CD4-positive, alpha-beta T cell treated with Interleukin-1 beta for 1 hour (primary cell): Measurements from ENCODE around the gene RHOB.
"Not testable (repeated sequence)": the region's sequence is repeated elsewhere in the genome, so short reads cannot be mapped to it uniquely, and the experiment has no call there.

ENCODE experiments used
- DNase-seq, 2 donors: peaks; one replicate each; pipeline ENCODE4 v3.0.0-alpha.2; 2020 to 2022

Gene RHOB

DNA sequence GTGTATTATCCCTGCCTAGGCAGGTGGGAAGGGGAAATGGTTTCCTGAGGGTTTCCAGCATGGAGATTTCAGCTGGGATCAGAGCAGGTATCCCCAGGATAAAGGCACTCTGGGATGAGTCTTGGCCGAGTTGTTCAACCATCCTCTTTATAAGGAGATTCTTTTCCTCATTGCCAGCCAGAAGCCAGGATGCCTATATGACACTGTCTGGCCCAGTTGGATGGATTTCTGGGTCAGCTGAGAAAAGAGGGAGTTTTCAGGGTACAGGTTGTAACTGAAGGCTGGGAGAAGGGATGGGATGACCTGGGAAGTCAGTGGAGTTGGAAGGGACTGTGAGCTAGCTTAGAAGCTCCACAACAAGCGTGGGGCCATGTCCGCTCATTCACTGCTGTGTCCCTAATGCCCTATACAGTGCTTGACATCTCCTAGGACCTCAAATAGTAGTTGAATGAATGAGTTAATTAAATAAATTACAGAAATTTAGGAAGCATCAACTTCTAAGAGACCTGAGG, 8.3 kb downstream of the RHOB start:
- DNase-seq, result no peak

- no peak for DNase-seq
These were observed 9.3 kb downstream of the RHOB start for GRCh38 chr2:20456116-20456571.

DNA sequence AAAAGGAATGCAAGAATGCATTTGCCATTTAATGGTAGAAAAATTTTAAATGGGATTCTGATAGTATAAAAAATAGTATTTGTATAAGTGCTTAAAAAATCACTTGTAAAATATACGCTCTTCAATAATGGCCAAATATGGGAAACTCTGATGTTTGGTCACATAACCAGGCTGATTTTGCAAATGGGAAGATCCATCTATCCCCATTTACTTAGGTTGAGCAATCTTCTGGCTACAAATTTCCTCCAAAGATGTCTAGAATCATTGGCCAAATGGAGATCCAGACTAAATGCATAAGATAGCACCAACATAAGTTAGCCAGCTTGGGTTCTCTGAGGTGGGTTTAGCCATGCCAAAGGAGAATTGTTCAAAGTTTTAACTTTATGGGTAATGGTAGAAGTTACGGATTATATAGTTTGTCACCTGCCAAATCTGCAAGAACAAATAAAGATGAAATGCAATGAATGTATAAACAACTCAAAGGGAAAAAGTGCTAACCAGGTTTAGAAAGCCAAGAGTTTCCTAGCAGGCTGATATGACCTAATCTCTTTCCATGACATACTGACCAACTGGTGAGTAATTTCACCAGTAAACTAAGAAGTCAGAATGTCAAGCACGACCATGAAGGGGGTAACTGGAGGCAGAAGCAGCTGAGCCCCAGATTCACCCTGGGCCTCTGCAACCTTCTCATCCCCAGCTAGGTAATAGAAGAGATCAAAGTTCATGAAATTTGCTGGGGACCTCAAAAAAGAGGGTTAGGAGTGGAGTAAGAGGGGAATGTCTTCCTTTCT, 10.0 kb downstream of the RHOB start:
- DNase-seq, result no peak

- no peak for DNase-seq
These were observed 11.1 kb downstream of the RHOB start for GRCh38 chr2:20457661-20458630.

GRCh38 chr2:20458737-20459484, 12.0 kb downstream of the RHOB start:
- DNase-seq, result not testable (repeated sequence)

- no peak for DNase-seq
These were observed 19.0 kb downstream of the RHOB start for GRCh38 chr2:20465716-20466394.

DNA sequence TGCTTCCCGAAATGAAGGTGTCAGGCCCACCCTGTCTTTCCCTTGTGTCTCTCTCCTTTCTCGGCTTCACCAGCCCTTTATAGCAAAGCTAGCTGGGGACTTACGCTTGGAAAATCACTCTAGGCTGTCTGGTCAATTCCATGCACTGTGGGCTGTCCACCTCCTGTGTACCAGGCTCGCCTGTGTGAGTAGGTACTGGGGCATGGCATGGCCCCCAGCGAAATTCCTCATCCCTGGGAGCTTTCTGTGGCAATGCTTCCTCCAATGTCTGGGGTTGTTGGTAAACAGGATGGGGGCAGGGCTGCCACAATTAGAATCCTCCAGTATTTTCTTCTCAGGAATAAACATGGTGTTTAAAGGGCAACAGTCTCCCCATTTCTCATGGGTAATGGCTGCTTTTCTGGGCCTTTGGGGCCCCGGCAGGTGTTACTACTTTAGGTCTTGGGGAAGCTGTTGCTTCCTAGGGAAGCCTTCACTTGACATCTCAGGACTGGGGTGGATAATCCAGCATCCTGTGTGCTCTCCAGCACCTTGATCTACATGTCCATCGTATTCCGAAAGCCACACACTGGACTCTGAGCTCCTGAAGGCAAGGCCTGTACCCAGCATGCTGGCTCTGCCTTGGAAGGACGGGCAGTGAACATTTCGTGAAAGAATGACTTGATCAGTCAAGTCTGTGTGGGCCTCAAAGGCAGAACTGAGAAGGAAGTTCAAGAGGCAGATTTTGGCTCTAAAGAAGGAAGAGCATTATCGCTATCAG, 21.1 kb downstream of the RHOB start:
- DNase-seq, result no peak

DNA sequence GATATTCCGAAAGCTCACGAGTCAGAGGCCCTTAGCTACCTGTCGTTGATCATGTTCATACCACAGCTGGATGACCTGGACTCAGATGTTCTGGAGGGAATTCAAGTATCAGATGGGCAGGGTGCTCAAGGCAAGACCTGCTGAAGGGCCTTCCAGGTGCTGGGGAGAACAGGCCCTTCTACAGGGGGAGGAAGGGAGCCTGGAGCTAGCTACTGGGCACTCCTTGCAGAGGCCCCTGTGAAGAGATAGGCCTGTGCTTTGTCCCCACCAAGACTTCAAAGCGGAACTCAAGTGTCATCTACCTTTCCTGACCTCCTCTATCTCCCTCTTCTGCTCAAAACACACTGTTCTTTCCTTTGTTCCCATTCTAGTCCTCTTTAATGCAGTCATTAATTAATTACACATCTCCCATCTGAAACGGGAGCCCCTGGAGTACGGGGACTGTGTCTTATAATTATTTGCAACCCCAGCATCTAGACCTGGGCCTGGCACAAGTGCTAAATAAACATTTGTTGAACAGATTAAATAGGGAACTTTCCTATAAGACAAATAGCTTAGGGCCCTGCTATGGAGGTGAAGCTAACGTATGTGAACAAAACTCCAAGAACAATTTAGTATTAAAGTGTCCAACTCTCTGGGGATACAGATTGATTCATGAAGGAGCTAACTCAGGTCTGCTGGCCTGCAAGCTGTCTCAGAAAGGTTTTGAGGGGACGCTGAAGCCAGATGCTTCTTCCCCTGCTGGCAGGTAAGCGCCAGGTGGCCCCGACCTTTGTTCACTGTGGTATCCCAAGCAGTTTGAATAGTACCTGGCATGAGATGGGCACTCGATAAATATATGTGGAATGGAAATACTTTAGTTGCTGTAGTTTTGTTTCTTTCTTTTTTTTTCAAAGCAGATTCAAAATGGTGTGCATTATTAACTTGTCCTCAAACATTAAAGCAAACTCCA, 22.0 kb downstream of the RHOB start:
- no peak for DNase-seq

- no peak for DNase-seq
These were observed 22.7 kb downstream of the RHOB start for GRCh38 chr2:20469595-20469994.

DNA sequence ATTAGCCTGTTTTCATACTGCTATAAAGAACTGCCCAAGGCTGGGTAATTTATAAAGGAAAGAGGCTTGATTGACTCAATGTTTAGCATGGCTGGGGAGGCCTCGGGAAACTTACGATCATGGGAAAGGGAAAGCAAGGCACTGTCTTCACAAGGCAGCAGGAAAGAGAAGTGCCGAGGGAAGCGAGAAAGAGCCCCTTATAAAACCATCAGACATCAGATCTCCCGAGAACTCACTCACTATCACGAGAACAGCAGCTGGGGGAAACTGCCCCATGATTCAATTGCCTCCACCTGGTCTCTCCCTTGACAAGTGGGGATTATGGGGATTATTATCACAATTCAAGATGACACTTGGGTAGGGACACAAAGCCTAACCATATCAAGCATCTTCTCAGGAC, 23.3 kb downstream of the RHOB start:
- DNase-seq, result no peak

DNA sequence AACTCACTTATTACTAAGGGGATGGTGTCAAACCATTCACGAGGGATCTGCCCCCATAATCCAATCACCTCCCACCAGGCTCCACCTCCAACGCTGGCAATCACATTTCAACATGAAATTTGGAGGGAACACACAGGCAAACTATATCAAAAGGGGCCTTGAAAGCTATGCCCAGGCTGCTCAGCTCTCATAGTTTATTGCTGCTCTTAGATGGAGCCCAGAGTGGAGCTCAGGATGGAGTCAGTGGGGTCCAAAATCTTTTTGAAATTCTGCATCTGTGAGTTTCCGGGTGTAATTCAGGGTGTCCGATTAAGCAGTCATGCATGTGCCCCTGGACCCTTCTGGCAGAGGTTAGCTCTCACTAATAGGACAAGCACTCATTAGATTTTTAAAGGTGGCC, 24.3 kb downstream of the RHOB start:
- DNase-seq, result no peak

- no peak for DNase-seq
These were observed 25.2 kb downstream of the RHOB start for GRCh38 chr2:20471902-20472559.

- no peak for DNase-seq
These were observed 25.7 kb downstream of the RHOB start for GRCh38 chr2:20472569-20472968.

GRCh38 chr2:20473128-20473527, 26.3 kb downstream of the RHOB start:
- no peak for DNase-seq

DNA sequence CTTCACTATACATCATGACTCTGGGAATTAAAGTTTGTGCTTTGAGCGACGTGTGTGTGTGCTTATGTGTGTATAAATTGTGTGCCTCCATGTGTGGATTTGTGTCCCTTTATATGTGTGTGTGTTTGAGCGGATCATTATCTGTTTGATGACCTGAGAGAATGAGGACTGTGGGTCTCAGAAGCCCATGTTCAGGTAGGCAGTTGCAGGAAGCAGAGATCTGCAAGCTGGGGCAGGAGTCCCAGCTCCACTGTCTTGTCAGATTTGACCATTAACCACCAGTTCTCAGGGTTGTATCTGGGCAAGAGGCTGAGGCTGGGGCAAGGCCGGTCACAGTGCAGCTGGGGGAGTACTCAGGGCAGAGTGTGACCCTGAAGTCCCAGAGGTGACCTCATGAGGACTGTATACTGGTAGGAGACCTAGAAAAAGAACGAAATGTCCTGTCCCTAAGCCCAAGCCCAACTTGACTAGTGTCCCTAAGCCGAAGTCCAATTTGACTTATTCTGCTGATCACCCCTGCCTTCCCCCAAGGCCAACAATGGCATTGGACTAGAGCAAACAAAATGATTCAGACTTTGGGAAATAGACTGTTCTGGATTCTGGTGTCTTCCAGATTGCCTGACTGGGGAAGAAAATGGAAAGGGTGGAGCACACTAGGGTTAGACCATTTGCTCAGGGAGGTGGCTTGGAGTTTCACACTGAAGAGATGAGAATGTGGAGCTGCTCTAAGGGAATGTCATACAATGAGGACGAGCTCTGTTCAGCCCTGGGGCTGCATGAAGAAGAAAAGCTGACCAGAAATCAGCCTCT, 28.1 kb downstream of the RHOB start:
- DNase-seq, result no peak

DNA sequence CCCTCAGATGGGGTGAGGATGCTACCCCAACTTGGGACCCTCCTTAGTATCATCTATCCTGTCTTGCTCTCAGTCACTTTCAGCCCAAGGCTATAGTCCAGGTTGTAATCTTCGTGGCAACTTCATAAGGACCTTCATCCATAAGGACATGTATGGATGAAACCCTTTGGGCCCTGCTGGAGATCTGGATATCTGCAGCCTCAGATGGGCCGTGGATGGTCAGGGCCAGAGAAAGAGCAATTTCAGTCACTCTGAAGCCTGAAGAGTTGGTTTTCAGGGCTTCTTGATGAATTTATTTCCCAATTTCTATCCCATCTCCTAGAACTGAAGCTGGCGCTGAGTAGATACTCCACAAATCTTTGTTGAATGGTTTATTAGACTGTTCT, 28.7 kb downstream of the RHOB start:
- DNase-seq, result no peak

- DNase-seq, result no peak
These were observed 29.6 kb downstream of the RHOB start for GRCh38 chr2:20476481-20476880.

DNA sequence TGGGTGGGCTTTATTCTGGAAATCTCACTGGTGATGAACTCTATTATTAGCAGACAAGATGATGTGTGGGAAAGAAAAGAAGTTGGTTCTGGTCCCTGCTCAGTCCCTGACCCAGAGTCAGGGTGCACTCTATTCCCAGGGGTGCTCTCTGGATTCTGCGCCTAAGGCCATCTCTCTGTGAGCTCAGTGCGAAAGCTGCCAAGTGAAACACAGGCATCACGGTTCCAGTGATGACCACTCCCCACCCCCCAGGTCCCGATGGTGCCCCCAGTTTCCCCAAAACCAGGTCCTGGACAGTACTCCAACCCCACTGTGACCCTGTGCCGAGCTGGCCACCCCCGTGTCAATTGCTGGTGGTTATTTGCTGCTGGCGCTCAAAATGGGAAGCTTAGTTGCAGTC, 30.1 kb downstream of the RHOB start:
- no peak for DNase-seq

- DNase-seq, result no peak
These were observed 32.1 kb downstream of the RHOB start for GRCh38 chr2:20478961-20479360.
